K562 (cell line): Measurements from ENCODE around the gene SMIM35. TPM values are rescaled to one million over a fixed set of nuclear protein-coding genes. Genes with fewer than 3 reads are reported as not detected.

Experiments used
- ATAC-seq: fragments of 200-7000 bp; cut with Tn5 transposase; 3 replicates; pipeline ENCODE4 v1.9.1; 2020; ENCODE audit warnings: moderate library complexity
- BruUV-seq: library from RNA; stranded (reverse); fragments of 400-500 nt; replicated peaks from 2 replicates; lab custom pipeline; 2021; lab: Mats Ljungman, UMichigan
- CTCF ChIA-PET: fragments of 300-600 bp; formaldehyde crosslinking; extraction: SDS; loops from one replicate; lab custom pipeline; 2021; ENCODE audit warnings: low intra/inter-chr PET ratio; lab: Yijun Ruan, JAX
- POLR2A ChIA-PET: fragments of 300-600, 350-650 bp; sonication (Branson Sonifier 250); formaldehyde crosslinking; extraction: SDS; loops from one replicate; lab custom pipeline; 2021; ENCODE audit warnings: antibody characterized with exemption, inconsistent platforms; lab: Yijun Ruan, JAX
- DNase-seq, 4 experiments: peaks; one replicate each; pipeline versions ENCODE4 v3.0.0 to v3.0.0-alpha.2; 2011 to 2018; ENCODE audit warnings: low spot score in 3 of 4, mixed read lengths in 3 of 4; ENCODE audit errors: extremely low read depth in 1 of 4
- FAIRE-seq: peaks from 2 replicates; lab custom pipeline; 2011; peaks lifted over from hg19 to GRCh38; lab: Jason Lieb, UNC
- H2AFZ ChIP-seq: 2 replicates; pipeline ENCODE4 v1.6.0; 2011; ENCODE audit warnings: low read depth, low read length, control low read depth, inconsistent platforms
- H3K27ac ChIP-seq: fragments of 200-600 bp; 3 replicates; pipeline ENCODE4 v1.8.0; 2011; ENCODE audit warnings: low read depth, mild to moderate bottlenecking, control low read depth, inconsistent platforms, low read length, moderate library complexity, mixed read lengths; ENCODE audit errors: extremely low read depth
- H3K27me3 ChIP-seq, 2 experiments: fragments of 300-600 bp in 1 of 2; 2 replicates in 1 of 2; 3 replicates in 1 of 2; pipeline versions ENCODE4 v1.6.0 to v1.8.0; 2011; ENCODE audit warnings: inconsistent platforms in 2 of 2, low read length in 2 of 2, mild to moderate bottlenecking in 1 of 2, mixed read lengths in 1 of 2, moderate library complexity in 1 of 2; ENCODE audit not compliant: control insufficient read depth in 2 of 2, insufficient read depth in 2 of 2
- H3K36me3 ChIP-seq: fragments of 300-600 bp; 3 replicates; pipeline ENCODE4 v1.8.0; 2011; ENCODE audit warnings: mild to moderate bottlenecking, low read length, inconsistent platforms; ENCODE audit not compliant: control insufficient read depth, insufficient read depth
- H3K4me1 ChIP-seq, 2 experiments: fragments of 200-600 bp in 1 of 2; replicated peaks in 1 of 2; 2 replicates in 1 of 2; 3 replicates in 1 of 2; pipeline versions ENCODE4 v1.5.1 to v1.8.0; 2011; ENCODE audit warnings: inconsistent platforms in 2 of 2, low read length in 2 of 2, mild to moderate bottlenecking in 1 of 2, mixed read lengths in 1 of 2, moderate library complexity in 1 of 2; ENCODE audit not compliant: control insufficient read depth in 2 of 2, insufficient read depth in 2 of 2
- H3K4me2 ChIP-seq: 2 replicates; pipeline ENCODE4 v1.6.1; 2011; ENCODE audit warnings: low read length, control low read depth, inconsistent platforms, mixed read lengths; ENCODE audit not compliant: insufficient read depth
- H3K4me3 ChIP-seq: fragments of 200-600 bp; sonication (generic), shearing (Covaris generic); 2 replicates; pipeline ENCODE4 v1.5.1; 2016; ENCODE audit warnings: control low read depth, inconsistent platforms
- H3K79me2 ChIP-seq: fragments of 200-600 bp; 3 replicates; pipeline ENCODE4 v1.8.0; 2011; ENCODE audit warnings: low read length, inconsistent platforms; ENCODE audit not compliant: control insufficient read depth, insufficient read depth
- H3K9ac ChIP-seq, 2 experiments: 2 replicates each; pipeline versions ENCODE4 v1.6.0 to v1.6.1; 2011; ENCODE audit warnings: low read depth in 2 of 2, low read length in 2 of 2, control low read depth in 1 of 2, inconsistent platforms in 1 of 2, mild to moderate bottlenecking in 1 of 2, mixed read lengths in 1 of 2; ENCODE audit not compliant: insufficient read depth in 1 of 2
- H3K9me1 ChIP-seq: one replicate; pipeline ENCODE4 v1.6.0; 2011; ENCODE audit warnings: inconsistent platforms, mild to moderate bottlenecking, low read length, moderate library complexity; ENCODE audit not compliant: control insufficient read depth, insufficient read depth
- H3K9me3 ChIP-seq: replicated peaks from 2 replicates; pipeline ENCODE4 v1.5.1; 2011; ENCODE audit warnings: low read depth, low read length, inconsistent platforms; ENCODE audit not compliant: control insufficient read depth, insufficient read depth
- H4K20me1 ChIP-seq: replicated peaks from 2 replicates; pipeline ENCODE4 v1.6.1; 2011; ENCODE audit warnings: low read length, inconsistent platforms, mixed read lengths; ENCODE audit not compliant: control insufficient read depth, insufficient read depth
- BCOR ChIP-seq: fragments of 450-650 bp; IDR thresholded peaks from 2 replicates; pipeline ENCODE4 v1.6.1; 2016
- CSDE1 ChIP-seq, 2 experiments: fragments of 450-650 bp; IDR thresholded peaks; 2 replicates each; pipeline ENCODE4 v1.6.1; 2016; ENCODE audit warnings: mild to moderate bottlenecking in 1 of 2
- ESRRA ChIP-seq: fragments of 450-650 bp; IDR thresholded peaks from 2 replicates; pipeline ENCODE4 v1.6.1; 2014; ENCODE audit warnings: low read depth, mild to moderate bottlenecking, moderate library complexity, borderline replicate concordance
- GTF2B ChIP-seq: IDR thresholded peaks from 2 replicates; pipeline ENCODE4 v1.6.1; 2011; ENCODE audit not compliant: insufficient read length; ENCODE audit errors: extremely low read depth
- GTF3C2 ChIP-seq: IDR thresholded peaks from 3 replicates; pipeline ENCODE4 v1.6.1; 2011; ENCODE audit warnings: borderline replicate concordance, mild to moderate bottlenecking, moderate library complexity; ENCODE audit not compliant: insufficient read length; ENCODE audit errors: extremely low read depth
- HOXB6 ChIP-seq: fragments of 250-450 bp; sonication (Bioruptor Pico); IDR thresholded peaks from 2 replicates; pipeline ENCODE4 v1.5.1; 2022; ENCODE audit warnings: mild to moderate bottlenecking, borderline replicate concordance
- MTA3 ChIP-seq: fragments of 450-650 bp; formaldehyde crosslinking; IDR thresholded peaks from 2 replicates; pipeline ENCODE4 v1.6.1; 2017; ENCODE audit warnings: mild to moderate bottlenecking, borderline replicate concordance
- NFATC3 ChIP-seq: fragments of 450-650 bp; IDR thresholded peaks from 2 replicates; pipeline ENCODE4 v1.6.1; 2017; ENCODE audit warnings: mild to moderate bottlenecking
- NFIC ChIP-seq: fragments of 450-650 bp; IDR thresholded peaks from 2 replicates; pipeline ENCODE4 v1.6.1; 2017; ENCODE audit warnings: mild to moderate bottlenecking, inconsistent platforms
- PHTF2 ChIP-seq: fragments of 250-450 bp; sonication (Bioruptor Pico); IDR thresholded peaks from 2 replicates; pipeline ENCODE4 v1.5.0; 2021; ENCODE audit warnings: mild to moderate bottlenecking
- PRDM10 ChIP-seq: fragments of 450-650 bp; IDR thresholded peaks from 2 replicates; pipeline ENCODE4 v1.6.1; 2018; ENCODE audit not compliant: partially characterized antibody
- RBM25 ChIP-seq: fragments of 200-400 bp; formaldehyde crosslinking; IDR thresholded peaks from 2 replicates; pipeline ENCODE4 v1.6.1; 2018; ENCODE audit warnings: low read length, low read depth, moderate library complexity; ENCODE audit not compliant: severe bottlenecking
- ZNF583 ChIP-seq: fragments of 250-450 bp; sonication (Bioruptor Pico); IDR thresholded peaks from 2 replicates; pipeline ENCODE4 v1.4.0; 2020
- ZZZ3 ChIP-seq: fragments of 450-650 bp; IDR thresholded peaks from 2 replicates; pipeline ENCODE4 v1.6.1; 2016; ENCODE audit warnings: antibody characterized with exemption, mild to moderate bottlenecking, moderate library complexity
- WGBS: fragments of 100-300 bp; shearing (Covaris generic); methylation state at CpG from one replicate; pipeline ENCODE4 v1.1.6; 2016; ENCODE audit warnings: low coverage, mixed read lengths; ENCODE audit not compliant: insufficient coverage; ENCODE audit errors: missing lambda C conversion rate; 5-methylcytosine and 5-hydroxymethylcytosine counted together
- in situ Hi-C: fragments of 300-500 bp; cut with MboI; formaldehyde crosslinking; loops from 4 replicates; pipeline ENCODE4 v1.15.0; 2018; ENCODE audit warnings: inconsistent platforms, mixed read lengths
- intact Hi-C: fragments of 100-400 bp; cut with micrococcal nuclease; formaldehyde crosslinking; loops from 2 replicates; pipeline ENCODE4 v1.14.2; 2022
- polyA plus RNA-seq, 8 experiments: library from polyadenylated mRNA; depleted of rRNA in 4 of 8; stranded (reverse) in 5 of 8; unstranded in 3 of 8; fragments of >200 nt; fragmentation: Nextera tagmentation in 2 of 8; fragmentation: Illumina TruSeq in 1 of 8; extraction: Ambion mirVana in 2 of 8; extraction: Trizol in 1 of 8; gene quantifications; 2 replicates each; pipeline versions ENCODE4 v1.2.1 to v1.2.3, GENCODE V29; 2011 to 2014; ENCODE audit warnings: inconsistent platforms in 1 of 8, missing spikeins in 1 of 8
- total RNA-seq, 7 experiments: library from RNA; depleted of rRNA in 6 of 7; stranded (reverse); fragments of >200 nt in 6 of 7; fragmentation: Illumina TruSeq in 2 of 7; extraction: Trizol in 2 of 7; gene quantifications; 2 replicates each; pipeline versions ENCODE4 v1.2.1 to v1.2.3, GENCODE V29; 2011 to 2021; ENCODE audit warnings: low replicate concordance in 1 of 7

Gene SMIM35
- total and polyA plus RNA-seq, 9 of the 15 experiments (the other 6 are each of a cell fraction or from before 2014, with no cell fraction given), result 0.03 TPM; not detected in 7

- H3K4me3 ChIP-seq, result no peak overlapping the region
- peak overlapping the region in 1 of 2 experiments; percentile 79; a peak in 1 of 4 replicates for H3K9ac ChIP-seq
- H3K4me1 ChIP-seq, result peaks cover 16 to 30% of the 10 kb centered on the region in 2 experiments; a peak in 4 of 5 replicates
- H3K9me3 ChIP-seq, result no peaks in the 10 kb centered on the region
- ChIA-PET CTCF (no interaction called here), POLR2A (interaction anchor here (0.6 to 1.9 kb wide), 7 partner anchors 10 to 139 kb away, joined by 3 to 4 read pairs (median 3); no protein-coding TSS in a partner anchor)
- 44% methylated on average over 9 of the region's 9 CpGs for WGBS
- no peaks in the 10 kb centered on the region; the same call in 2 of the 3 replicates for H3K36me3 ChIP-seq
- no peaks in the 10 kb centered on the region for H3K27me3 ChIP-seq
- intact Hi-C loops (no loop called here), in situ Hi-C loops (no loop called here)
- no peaks in the 10 kb centered on the region for H3K9me1 ChIP-seq
- BruUV-seq, result no TSS peak
- H3K27ac ChIP-seq, result no peak overlapping the region
- peak overlapping the region; percentile 2; the same call in 1 of the 2 replicates for H2AFZ ChIP-seq
- H3K4me2 ChIP-seq, result 0 out of 2 replicates have a peak overlapping the region, but pooled peaks have one; percentile 0
- DNase-seq, result peak in 2 of 4 experiments; percentile 8 to 33
- no peaks in the 10 kb centered on the region for H4K20me1 ChIP-seq
- no peak for FAIRE-seq
- no peaks in the 10 kb centered on the region for H3K79me2 ChIP-seq
- peak; percentile 38 for ATAC-seq
- TF ChIP-seq CSDE1 (IDR thresholded peaks at IDR 0.05) (no peak), GTF3C2 (no peak), PRDM10 (peak; percentile 6), HOXB6 (no peak), NFATC3 (no peak), PHTF2 (no peak), RBM25 (peak; percentile 73), GTF2B (no peak), MTA3 (no peak), NFIC (peak; percentile 81), ESRRA (peak; percentile 50), BCOR (peak; percentile 58; the same call in 1 of the 2 replicates), ZZZ3 (no peak), ZNF583 (CRISPR knock-in tag) (no peak)
These were observed 113.9 kb downstream of the SMIM35 start for GRCh38 chr11:117972629-117973502.
